Measurements from ENCODE around the gene GXYLT2.

GRCh38 chr3:72914383-72914782 lies 26.5 kb downstream of the GXYLT2 start:
- TF ChIP-seq REST (IDR thresholded peaks at IDR 0.05; ENCODE audit: unreplicated experiment) = no peak
- no peak for TF ChIP-seq CTCF (conservative IDR thresholded peaks at IDR 0.05; ENCODE audit: low read depth in 2 of 2)
- TF ChIP-seq POLR2AphosphoS5 (IDR thresholded peaks at IDR 0.05; ENCODE audit: low read depth) = no peak
- TF ChIP-seq EZH2 (IDR thresholded peaks at IDR 0.05; ENCODE audit: low read depth, unreplicated experiment) = no peak
- no peak for TF ChIP-seq JUNB (IDR thresholded peaks at IDR 0.05; ENCODE audit: unreplicated experiment)
- TF ChIP-seq ZNF114 (CRISPR knock-in tag; IDR thresholded peaks at IDR 0.05) = no peak
- TF ChIP-seq EZH2phosphoT487 (IDR thresholded peaks at IDR 0.05; ENCODE audit: unreplicated experiment) = no peak
- no peak for TF ChIP-seq CREB1 (CRISPR knock-in tag; IDR thresholded peaks at IDR 0.05; ENCODE audit: low read depth)
- TF ChIP-seq, protein P1, sequence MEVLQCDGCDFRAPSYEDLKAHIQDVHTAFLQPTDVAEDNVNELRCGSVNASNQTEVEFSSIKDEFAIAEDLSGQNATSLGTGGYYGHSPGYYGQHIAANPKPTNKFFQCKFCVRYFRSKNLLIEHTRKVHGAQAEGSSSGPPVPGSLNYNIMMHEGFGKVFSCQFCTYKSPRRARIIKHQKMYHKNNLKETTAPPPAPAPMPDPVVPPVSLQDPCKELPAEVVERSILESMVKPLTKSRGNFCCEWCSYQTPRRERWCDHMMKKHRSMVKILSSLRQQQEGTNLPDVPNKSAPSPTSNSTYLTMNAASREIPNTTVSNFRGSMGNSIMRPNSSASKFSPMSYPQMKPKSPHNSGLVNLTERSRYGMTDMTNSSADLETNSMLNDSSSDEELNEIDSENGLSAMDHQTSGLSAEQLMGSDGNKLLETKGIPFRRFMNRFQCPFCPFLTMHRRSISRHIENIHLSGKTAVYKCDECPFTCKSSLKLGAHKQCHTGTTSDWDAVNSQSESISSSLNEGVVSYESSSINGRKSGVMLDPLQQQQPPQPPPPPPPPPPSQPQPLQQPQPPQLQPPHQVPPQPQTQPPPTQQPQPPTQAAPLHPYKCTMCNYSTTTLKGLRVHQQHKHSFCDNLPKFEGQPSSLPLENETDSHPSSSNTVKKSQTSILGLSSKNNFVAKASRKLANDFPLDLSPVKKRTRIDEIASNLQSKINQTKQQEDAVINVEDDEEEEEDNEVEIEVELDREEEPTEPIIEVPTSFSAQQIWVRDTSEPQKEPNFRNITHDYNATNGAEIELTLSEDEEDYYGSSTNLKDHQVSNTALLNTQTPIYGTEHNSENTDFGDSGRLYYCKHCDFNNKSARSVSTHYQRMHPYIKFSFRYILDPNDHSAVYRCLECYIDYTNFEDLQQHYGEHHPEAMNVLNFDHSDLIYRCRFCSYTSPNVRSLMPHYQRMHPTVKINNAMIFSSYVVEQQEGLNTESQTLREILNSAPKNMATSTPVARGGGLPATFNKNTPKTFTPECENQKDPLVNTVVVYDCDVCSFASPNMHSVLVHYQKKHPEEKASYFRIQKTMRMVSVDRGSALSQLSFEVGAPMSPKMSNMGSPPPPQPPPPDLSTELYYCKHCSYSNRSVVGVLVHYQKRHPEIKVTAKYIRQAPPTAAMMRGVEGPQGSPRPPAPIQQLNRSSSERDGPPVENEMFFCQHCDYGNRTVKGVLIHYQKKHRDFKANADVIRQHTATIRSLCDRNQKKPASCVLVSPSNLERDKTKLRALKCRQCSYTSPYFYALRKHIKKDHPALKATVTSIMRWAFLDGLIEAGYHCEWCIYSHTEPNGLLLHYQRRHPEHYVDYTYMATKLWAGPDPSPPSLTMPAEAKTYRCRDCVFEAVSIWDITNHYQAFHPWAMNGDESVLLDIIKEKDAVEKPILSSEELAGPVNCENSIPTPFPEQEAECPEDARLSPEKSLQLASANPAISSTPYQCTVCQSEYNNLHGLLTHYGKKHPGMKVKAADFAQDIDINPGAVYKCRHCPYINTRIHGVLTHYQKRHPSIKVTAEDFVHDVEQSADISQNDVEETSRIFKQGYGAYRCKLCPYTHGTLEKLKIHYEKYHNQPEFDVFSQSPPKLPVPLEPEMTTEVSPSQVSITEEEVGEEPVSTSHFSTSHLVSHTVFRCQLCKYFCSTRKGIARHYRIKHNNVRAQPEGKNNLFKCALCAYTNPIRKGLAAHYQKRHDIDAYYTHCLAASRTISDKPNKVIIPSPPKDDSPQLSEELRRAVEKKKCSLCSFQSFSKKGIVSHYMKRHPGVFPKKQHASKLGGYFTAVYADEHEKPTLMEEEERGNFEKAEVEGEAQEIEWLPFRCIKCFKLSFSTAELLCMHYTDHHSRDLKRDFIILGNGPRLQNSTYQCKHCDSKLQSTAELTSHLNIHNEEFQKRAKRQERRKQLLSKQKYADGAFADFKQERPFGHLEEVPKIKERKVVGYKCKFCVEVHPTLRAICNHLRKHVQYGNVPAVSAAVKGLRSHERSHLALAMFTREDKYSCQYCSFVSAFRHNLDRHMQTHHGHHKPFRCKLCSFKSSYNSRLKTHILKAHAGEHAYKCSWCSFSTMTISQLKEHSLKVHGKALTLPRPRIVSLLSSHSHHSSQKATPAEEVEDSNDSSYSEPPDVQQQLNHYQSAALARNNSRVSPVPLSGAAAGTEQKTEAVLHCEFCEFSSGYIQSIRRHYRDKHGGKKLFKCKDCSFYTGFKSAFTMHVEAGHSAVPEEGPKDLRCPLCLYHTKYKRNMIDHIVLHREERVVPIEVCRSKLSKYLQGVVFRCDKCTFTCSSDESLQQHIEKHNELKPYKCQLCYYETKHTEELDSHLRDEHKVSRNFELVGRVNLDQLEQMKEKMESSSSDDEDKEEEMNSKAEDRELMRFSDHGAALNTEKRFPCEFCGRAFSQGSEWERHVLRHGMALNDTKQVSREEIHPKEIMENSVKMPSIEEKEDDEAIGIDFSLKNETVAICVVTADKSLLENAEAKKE (CRISPR knock-in tag; IDR thresholded peaks at IDR 0.05) = no peak
- no peak for TF ChIP-seq ZNF331 (CRISPR knock-in tag; IDR thresholded peaks at IDR 0.05; ENCODE audit: low read depth)

All from GM23338 (cell line).